PC-9 (cell line): ENCODE measurements around the gene TP53I3.

Experiments used
- CTCF ChIP-seq: fragments of 200-600 bp; sonication (generic); conservative IDR thresholded peaks from 2 replicates; pipeline ENCODE4 v1.6.1; 2017; ENCODE audit warnings: mixed run types, antibody characterized with exemption, mild to moderate bottlenecking, moderate library complexity
- EZH2 ChIP-seq: fragments of 200-600 bp; sonication (generic); IDR thresholded peaks from 2 replicates; pipeline ENCODE4 v1.8.0; 2017; ENCODE audit warnings: antibody characterized with exemption, low read depth

- TF ChIP-seq EZH2 (no peak), CTCF (no peak)
These were observed 44.1 kb downstream of the TP53I3 start for GRCh38 chr2:24040511-24040910.
